EL (cell line): ENCODE results near the gene PAQR5.
"Not testable (repeated sequence)": the region's sequence is repeated elsewhere in the genome, so short reads cannot be mapped to it uniquely, and the experiment has no call there.

Source experiments
- DNase-seq: peaks from one replicate; pipeline ENCODE4 v3.0.0-alpha.2; 2016

Gene PAQR5

DNA sequence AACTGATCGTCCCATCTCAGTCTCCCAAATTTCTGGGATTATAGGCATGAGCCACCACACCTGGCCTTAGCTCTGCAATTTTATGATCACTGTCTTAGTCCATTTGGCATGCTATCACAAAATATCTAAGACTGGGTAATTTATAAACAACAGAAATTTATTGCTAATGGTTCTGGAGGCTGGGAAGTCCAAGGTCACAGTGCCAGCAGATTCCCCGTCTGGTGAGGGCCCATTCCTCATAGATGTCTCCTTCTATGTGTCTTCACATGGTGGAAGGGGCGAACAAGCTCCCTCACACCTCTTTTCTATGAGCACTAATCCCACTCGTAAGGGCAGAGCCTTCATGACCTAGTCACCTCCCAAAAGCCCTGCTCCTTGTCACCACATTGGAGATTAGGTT is 60.1 kb downstream of the PAQR5 start:
- no peak for DNase-seq

DNA sequence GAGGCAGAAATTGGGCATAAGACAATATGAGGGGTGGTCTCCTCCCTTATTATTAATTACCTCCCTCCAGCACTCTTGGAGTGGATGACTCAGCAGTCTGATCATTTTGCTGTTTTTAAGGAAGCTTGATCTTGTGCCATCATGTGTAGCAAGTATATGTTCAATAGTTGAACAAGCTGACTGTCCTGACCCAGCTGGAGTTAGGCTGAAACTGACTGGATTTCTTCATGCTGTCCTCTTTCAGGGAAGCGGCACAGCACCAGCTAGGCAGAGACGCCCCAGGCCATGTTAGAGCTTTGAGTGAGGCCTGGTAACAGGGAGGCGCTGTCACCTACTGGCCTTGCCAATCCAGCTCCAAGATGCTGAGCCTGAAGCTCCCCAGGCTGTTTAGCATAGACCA is 61.0 kb downstream of the PAQR5 start:
- DNase-seq: no peak

DNA sequence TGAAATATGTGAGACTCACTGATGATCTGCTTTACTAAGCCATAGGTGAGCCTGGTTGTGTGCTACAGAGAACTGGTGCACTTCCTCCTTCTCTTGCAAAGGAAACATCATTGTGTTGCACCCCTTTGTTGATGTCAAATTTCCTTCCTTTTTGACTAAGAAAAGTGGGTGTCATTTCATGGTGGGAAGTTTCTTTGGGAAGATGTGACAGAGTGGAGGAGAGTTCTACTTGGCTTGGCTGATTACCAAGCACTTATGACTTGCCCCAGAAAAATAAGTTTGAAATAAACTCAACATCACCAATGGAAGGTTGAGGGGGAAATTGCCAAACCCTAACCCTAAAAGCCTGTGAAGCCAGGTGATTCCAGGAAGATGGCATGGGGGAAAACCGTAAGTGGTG is 61.9 kb downstream of the PAQR5 start:
- DNase-seq: no peak

DNA sequence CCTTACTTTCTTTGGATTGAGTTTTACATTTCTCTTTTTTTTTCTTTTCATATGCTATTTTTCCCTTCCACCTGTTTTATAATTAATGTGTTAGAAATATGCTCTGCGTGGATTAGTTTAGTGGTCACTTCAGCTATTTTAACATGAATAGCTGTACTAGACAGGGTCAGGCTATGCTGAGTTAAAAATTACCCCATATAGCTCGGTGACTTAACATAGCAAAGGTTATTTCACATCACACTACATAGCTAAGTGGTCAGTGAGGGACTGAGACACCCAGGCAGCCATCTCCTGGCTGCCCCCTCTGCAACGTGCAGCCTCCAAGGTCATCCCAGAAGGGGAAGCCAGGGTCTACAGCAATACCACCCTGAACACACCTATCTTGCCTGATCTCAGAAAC is 68.5 kb downstream of the PAQR5 start:
- DNase-seq: no peak

DNA sequence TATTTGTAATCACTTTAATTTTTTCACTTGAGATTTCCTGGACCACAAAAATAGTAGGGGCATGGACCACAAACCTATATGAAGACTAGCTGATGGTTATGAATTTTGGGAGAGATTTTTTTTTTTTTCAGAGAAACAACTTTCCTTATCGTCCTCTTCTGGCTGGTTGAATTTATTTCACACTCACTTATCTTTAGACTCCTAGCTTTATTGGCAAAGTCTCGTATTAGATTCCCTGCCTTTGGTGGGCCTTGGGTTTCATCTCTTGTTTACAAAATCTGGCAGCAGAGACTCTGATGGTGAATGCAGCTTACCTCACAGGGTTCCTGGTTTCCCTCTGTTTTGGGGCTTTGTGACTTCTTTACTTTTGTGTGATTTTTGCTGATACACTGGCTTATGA is 70.9 kb downstream of the PAQR5 start:
- DNase-seq: no peak

DNA sequence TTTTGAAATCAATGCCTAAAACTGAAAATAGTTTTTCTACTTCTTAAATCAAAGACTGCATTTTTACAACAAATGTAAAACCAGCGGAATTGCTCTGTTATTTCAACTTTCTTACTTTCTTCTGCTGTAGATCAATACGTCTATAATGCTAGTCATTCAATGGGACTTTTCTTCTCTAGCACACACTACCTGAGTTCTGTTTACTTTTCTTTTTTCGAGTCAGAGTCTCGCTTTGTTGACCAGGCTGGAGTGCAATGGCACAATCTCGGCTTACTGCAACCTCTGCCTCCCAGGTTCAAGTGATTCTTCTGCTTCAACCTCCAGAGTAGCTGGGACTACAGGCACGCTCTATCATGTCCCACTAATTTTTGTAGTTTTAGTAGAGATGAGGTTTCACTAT is 74.7 kb downstream of the PAQR5 start:
- no peak for DNase-seq

DNA sequence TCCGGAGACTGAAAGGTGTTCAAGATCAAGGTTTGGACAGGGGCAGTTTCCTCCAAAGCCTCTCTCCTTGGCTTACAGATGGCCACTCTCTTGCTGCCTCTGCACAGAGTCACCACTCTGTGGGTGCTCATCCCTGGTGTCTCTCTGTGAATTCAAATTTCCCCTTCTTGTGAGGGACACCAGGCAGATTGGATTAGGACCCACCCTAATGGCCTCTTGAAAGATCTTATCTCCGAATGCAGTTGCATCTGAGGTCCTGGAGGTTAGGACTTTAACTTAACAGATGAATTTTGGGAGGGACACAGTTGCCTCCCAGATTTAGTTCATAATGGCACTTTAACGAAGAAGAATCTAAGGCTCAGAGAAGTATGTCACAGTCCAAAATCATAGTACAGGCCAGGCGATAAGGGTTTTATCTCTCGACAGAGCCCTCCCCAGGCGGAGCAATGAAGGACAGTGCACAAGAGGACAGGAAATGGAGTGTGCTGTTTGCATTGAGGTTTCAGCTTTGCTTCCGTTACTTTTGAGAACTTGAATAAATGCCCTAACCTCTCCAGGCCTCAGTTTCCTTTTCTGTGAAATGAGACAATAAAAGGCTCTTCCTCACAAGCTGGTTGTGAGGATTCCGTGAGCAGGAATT is 76.6 kb downstream of the PAQR5 start:
- no peak for DNase-seq

DNA sequence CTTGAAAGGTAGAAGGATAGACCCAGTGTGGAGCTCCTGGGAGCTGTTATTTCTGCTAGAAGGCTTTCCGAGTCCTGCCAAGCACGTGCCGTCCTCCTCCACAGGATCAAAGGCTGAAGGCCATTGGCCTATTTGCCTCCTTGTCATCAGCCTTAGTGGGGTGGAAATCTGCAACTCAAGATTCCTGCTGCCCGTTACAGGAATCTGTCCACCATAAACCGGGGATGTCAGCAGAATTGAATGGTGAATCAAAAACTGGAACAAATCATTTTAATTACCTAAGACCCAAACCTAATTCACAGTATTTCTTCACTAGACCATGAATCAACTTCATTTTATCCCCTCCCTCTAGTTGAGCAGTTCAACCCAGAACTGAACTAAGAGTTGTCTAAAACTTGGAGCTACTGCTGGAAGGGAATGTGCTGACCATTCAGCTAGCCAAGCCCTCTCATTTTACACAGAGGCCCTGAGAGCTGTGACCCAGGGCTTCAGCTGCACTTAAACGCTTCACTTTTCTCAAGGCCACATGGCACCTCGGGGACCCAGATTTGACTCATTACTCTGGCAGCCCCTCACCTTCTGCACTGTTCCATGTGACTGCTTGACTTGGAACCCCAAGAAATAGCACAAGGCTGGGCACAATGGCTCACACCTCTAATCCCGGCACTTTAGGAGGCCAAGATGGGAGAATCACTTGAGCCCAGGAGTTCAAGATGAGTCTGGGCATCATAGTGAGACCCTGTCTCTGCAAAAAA is 78.7 kb downstream of the PAQR5 start:
- no peak for DNase-seq

DNA sequence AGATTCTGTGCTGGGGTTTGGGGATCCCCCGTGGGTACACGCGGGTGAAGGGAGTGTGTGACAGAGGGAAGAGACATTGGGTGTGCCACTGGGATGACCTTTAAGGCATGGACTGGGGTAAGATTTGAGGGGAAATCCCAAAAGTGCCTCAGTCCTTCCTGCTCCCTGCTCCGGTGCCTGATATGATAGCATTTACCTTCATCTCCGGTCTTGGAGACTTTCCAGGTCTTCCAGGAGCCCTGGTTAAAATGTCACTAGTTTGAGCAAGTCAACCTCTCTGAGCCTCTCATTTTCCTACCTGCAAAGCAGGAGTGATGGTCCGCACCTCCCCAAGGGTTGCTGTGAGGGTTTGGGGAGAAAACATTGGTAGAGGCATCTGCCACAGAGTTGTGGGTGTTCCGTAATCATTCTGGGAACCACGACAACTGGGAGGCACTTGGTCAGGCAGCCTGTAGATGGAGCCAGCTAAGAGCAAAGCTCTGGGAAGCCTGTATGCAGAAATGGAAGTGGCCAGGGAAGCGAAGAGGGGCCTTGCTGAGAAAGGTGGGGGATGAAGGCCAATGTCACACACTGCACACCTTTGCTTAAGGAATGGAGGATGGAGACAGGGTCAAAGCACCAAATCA is 81.5 kb downstream of the PAQR5 start:
- no peak for DNase-seq

DNA sequence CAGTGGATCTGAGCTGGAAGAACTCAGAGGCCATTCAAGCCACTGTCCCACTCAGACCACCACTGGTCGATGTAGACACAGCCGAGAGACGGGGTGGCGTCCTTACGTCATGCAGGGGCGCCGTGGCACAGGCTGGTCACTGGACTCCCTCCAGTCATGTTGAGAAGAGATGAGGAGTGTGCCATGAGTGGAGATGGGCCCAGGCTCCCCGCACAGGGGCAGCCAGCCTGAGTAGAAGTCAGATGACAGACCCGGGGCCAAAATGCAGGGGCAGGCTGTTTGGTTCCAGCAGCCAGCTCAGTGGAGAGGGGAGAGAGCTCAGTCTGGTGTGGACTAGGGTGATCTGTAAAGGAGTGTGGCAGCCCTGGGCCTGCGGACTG is 82.0 kb downstream of the PAQR5 start:
- DNase-seq: no peak

DNA sequence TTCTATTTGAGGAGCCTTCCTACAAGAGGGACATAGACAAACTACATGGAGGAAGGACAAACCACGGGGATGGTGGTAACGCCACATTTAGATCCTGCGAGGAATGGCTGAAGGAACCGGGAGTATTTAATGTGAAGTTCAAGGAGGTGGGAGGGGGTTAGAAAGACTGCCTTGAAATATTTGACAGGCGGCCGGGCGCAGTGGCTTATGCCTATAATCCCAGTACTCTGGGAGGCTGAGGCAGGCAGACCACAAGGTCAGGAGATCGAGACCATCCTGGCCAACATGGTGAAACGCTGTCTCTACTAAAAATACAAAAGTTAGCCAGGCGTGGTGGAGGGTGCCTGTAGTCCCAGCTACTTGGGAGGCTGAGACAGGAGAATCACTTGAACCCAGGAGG is 83.5 kb downstream of the PAQR5 start:
- not testable (repeated sequence) for DNase-seq

DNA sequence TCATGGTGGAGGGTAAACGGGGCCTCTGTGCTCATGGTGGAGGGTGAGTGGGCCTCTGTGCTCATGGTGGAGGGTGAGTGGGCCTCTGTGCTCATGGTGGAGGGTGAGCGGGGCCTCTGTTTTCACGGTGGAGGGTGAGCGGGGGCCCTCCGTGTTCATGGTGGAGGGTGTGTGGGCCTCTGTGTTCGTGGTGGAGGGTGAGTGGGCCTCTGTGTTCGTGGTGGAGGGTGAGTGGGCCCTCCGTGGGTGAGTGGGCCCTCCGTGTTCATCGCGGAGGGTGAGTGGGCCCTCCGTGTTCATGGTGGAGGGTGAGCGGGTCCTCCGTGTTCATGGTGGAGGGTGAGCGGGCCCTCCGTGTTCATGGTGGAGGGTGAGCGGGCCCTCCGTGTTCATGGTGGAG is 85.4 kb downstream of the PAQR5 start:
- DNase-seq: not testable (repeated sequence)

DNA sequence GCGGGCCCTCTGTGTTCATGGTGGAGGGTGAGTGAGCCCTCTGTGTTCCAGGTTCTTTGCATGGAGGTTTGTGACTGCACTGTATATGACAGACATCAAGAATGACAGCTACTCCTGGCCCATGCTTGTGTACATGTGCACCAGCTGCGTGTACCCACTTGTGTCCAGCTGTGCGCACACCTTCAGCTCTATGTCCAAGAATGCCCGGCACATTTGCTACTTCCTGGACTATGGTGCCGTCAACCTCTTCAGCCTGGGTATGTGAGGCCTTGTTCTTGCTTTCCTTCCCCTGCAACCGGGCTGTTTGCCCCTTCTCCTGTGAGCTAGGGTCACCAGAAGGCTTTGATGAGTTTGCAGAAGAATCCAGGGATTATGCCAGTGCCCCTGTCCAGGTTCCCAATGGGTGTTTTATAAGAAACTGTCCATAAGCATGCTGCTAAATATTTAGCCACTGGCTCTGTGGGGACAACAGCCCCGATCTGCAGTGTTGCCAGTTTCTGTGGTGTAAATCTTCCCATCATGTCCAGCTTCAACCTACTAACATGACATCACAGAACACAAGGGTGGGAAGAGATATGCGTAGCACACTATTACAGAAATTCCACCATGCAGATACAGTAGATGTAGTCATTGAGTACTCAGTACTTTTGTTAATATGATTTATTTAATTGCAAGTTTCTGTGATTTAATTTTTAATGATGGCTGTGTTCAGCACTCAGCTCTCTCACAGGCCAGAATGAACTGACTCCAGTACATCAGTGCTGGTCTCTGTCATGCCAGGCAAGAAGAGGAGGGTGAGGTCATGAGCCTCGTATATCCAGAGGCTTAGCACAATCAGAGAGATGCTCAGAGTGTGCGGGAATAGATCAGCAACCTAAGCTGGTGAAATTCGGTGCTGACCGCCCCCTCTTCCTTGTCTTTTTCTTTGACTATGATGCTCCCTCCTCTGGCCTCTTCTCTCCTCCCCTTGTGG is 86.2 kb downstream of the PAQR5 start:
- DNase-seq: no peak

DNA sequence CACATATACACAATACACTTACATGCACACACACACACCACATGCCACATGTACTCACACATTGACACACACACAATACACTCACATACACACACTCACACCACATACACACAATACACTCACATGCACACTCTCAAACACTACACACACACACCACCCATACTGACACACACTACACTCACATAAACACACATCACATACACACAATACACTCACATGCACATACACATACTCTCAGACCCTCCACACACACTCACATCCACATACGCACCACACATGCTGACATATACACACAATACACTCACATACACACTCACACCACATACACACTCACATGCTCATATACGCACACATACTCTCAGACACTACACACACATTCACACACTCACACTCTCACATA is 87.1 kb downstream of the PAQR5 start:
- DNase-seq: no peak

DNA sequence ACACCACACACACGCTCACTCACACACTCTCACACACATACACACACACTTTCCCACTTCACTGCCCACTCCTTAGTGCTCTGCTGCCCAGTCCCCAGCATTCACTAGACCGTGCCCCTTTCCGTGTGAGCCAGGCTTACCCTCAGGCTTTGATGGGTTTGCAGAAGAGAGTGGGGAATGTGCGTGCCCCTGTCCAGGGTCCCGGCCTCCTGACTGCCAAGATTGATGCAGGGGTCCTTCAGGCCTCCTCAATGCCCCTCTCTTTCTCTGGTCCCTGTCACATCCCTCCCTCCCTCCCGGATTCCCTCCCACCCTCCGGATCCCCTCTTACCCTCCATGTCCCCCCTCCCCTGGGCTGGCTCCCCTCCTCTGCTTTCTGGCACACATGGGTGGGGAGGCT is 87.6 kb downstream of the PAQR5 start:
- no peak for DNase-seq

DNA sequence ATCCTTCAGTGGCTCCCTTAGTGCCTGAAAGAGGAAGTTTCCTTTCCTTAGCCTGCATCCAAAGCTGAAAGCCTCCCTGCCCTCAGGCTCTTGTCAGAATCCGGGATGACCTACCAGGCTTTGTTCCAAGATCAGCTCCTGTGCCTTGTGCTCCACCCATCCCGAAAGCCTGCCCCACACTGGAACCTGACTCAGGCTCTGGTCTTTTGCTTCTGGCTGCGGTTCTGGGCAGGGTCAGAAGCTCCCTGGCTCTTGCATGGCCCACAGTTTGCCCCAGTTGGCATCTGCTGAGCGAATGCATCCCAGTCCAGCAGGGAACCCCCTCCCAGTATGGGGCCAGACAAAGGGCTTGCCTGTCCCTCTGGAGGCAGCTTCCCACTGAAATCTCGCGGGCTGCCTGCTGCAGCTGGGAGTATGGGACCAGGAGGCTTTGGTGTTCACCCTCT is 89.6 kb downstream of the PAQR5 start:
- DNase-seq: peak; percentile 88

DNA sequence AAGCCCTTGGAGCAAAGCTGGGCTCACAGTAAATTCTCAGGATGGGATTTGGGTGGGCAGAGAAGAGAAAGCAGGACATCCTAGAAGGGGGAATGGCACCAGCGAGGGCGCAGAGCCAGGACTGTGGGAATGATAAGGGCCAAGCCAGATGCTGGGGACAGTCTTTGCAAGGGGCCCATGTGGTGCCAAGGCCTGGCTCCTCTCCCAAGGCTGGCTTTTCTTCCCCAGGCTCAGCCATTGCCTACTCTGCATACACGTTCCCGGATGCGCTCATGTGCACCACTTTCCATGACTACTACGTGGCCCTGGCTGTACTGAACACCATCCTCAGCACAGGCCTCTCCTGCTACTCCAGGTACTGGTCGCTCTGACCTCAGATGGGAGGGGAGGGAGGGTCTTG is 90.7 kb downstream of the PAQR5 start:
- no peak for DNase-seq

DNA sequence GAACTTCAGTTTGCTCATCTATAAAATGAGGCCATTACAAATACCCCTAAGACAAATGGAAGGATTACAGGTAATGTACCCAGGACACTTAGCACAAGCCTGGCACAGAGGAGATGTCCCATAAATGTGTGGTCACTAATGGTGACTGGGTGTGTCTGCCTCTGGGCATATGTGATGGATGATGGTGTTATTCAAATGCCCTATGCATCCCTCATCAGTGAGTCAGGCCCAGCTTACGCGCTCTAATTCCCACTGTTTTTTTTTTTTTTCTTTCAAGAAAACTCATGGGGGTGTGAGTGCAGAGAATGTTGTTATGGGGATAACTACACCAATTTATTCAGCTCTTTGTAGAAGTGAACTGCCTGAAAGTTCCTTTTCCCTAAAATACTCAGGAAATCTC is 91.9 kb downstream of the PAQR5 start:
- peak; percentile 91 for DNase-seq

DNA sequence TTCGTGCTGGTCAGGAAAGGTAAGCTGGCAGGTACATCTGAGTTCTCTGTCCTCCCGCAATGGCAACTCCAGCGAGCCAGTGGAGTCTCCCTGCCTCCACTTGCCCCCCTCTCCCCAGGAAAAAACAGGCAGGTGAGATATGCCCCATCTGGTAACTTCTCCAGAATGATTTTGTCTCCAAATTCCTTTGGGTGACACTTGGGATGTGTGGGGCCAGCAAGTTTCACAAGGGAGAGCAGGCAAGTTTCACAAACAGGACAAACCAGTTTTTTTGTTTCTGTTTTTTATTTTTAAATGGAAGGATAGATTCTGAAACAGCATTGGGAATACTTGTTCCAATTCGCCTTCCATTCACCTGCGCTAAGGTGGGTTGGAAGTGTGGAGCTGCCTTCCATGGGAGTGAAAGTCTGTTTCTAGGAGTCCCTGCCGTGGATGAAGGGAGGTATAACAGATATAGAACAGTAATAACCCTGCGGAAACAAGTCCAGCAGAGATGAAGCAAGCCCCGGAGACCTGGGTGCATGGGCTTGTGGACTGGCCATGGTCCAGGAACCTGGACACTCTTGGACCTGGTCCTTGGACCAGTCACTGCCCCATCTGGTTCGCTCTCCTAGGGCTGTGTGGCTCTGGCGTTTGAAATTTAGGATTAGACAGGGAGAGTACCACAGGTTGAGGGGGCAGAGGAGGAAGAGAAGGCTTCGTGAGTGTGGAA is 92.5 kb downstream of the PAQR5 start:
- DNase-seq: no peak

DNA sequence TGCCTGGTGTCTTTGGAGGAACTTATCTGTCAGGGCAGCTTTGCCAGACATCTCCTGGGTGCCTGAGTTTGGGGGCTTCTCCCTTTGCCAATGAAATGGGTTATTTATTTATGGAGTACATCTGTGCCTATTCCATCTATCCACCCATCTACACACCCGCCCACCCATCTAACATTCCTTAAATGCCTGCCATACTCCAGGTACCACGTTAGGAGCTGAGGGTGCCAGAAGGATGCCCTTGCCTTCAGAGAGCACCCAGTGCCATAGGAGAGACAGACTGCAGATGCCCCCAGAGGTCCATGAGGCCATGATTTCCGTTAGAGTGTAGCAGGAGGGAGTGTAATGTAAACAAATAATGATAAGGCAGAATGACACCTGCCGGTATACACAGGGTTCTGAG is 93.6 kb downstream of the PAQR5 start:
- DNase-seq: peak; percentile 28

DNA sequence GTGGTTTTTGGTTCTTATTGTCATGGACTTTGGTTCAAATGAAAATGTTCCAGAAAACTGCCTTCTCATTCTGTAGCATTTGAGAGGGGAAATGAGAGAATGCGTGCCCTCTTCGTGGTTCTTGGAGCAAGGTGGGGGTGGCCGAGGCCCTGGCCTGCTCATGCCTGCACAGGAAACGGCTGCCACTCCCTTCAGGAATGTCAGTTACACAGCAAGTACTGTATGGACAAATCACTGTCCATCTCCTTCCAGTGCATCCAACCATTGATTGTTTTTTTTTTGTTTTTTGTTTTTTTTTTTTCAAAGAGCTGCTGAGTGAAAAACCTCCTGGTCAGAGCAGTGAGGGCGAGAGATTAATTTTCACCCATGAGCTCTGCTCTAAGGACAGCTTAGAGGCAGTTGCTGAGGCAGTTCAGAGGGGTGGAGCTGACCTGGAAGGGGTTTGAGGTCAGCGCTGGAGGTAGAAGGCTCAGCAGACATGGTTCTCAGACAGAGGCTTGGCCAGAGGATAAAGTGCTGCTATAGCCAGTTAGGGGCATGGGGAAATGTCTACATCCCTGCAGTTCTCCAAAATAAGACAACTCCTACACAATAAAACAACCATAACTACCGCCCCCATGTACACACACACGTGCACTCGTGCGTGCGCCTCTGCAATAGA is 95.2 kb downstream of the PAQR5 start:
- peak; percentile 42 for DNase-seq
